HepG2 (cell line): ENCODE measurements around the gene DNAAF8. TPM values are rescaled to one million over a fixed set of nuclear protein-coding genes. Genes with fewer than 3 reads are reported as not detected.

ENCODE experiments used
- KAT7 ChIP-seq: IDR thresholded peaks from 2 replicates; pipeline ENCODE4 v1.6.1; 2018; ENCODE audit warnings: borderline replicate concordance, missing compliant biosample characterization
- KIAA2018 ChIP-seq: sonication (generic); formaldehyde crosslinking; IDR thresholded peaks from 2 replicates; pipeline ENCODE4 v1.5.0; 2020; ENCODE audit warnings: mild to moderate bottlenecking, missing genetic modification reagents, borderline replicate concordance
- MAX ChIP-seq: IDR thresholded peaks from 2 replicates; pipeline ENCODE4 v1.6.1; 2012; ENCODE audit warnings: inconsistent platforms
- SRY ChIP-seq: sonication (generic); formaldehyde crosslinking; IDR thresholded peaks from 2 replicates; pipeline ENCODE4 v1.8.0; 2022; ENCODE audit warnings: mild to moderate bottlenecking, missing genetic modification reagents
- TP53 ChIP-seq: sonication (generic); formaldehyde crosslinking; conservative IDR thresholded peaks from 2 replicates; pipeline ENCODE4 v1.4.0; 2020; ENCODE audit warnings: missing genetic modification reagents
- ZBTB42 ChIP-seq: sonication (generic); formaldehyde crosslinking; IDR thresholded peaks from 2 replicates; pipeline ENCODE4 v1.5.0; 2020; ENCODE audit warnings: mild to moderate bottlenecking, missing genetic modification reagents
- ZFP82 ChIP-seq: sonication (generic); formaldehyde crosslinking; IDR thresholded peaks from 2 replicates; pipeline ENCODE4 v1.5.1; 2020; ENCODE audit warnings: mild to moderate bottlenecking, missing genetic modification reagents, borderline replicate concordance
- ZNF407 ChIP-seq: sonication (generic); formaldehyde crosslinking; IDR thresholded peaks from one replicate; pipeline ENCODE4 v1.5.1; 2020; ENCODE audit warnings: mild to moderate bottlenecking, missing genetic modification reagents; ENCODE audit errors: not compliant biosample characterization
- ZNF672 ChIP-seq: sonication (generic); formaldehyde crosslinking; IDR thresholded peaks from 2 replicates; pipeline ENCODE4 v1.8.1; 2022; ENCODE audit warnings: missing genetic modification reagents
- ZSCAN20 ChIP-seq: sonication (generic); formaldehyde crosslinking; IDR thresholded peaks from 2 replicates; pipeline ENCODE4 v1.4.0; 2020; ENCODE audit warnings: missing genetic modification reagents, mild to moderate bottlenecking, borderline replicate concordance
- ZSCAN21 ChIP-seq: sonication (generic); formaldehyde crosslinking; IDR thresholded peaks from 2 replicates; pipeline ENCODE4 v1.8.0; 2022; ENCODE audit warnings: mild to moderate bottlenecking, missing genetic modification reagents, moderate library complexity, borderline replicate concordance
- polyA plus RNA-seq, 8 experiments: library from polyadenylated mRNA; depleted of rRNA in 3 of 8; stranded (reverse) in 7 of 8; unstranded in 1 of 8; fragments of >200 nt; fragmentation: Illumina TruSeq in 4 of 8; extraction: Trizol in 4 of 8; gene quantifications; 2 replicates each; pipeline versions ENCODE4 v1.2.1 to v1.2.3, GENCODE V29; 2011 to 2016; ENCODE audit warnings: low read depth in 4 of 8, missing spikeins in 1 of 8, mixed read lengths in 1 of 8; ENCODE audit not compliant: insufficient read depth in 1 of 8
- total RNA-seq, 5 experiments: library from RNA; depleted of rRNA; stranded (reverse); fragments of >200 nt; fragmentation: Illumina TruSeq; extraction: Trizol; gene quantifications; 2 replicates each; pipeline ENCODE4 v1.2.3, GENCODE V29; 2016; ENCODE audit warnings: low read depth in 1 of 5

DNAAF8 gene
- total and polyA plus RNA-seq, 2 of the 13 experiments (the other 11 are each of a cell fraction or from before 2014, with no cell fraction given): 0.44 TPM; not detected in 1

- TF ChIP-seq ZNF407 (CRISPR knock-in tag) (no peak), SRY (peak; percentile 49; the same call in 1 of the 2 replicates), KAT7 (CRISPR knock-in tag) (peak; percentile 9; the same call in 1 of the 2 replicates), KIAA2018 (CRISPR knock-in tag) (no peak), ZBTB42 (CRISPR knock-in tag) (no peak), ZFP82 (CRISPR knock-in tag) (no peak), ZSCAN20 (no peak), ZNF672 (CRISPR knock-in tag) (no peak), MAX (peak; percentile 47; the same call in 1 of the 2 replicates), ZSCAN21 (CRISPR knock-in tag) (peak; percentile 68; the same call in 1 of the 2 replicates), TP53 (CRISPR knock-in tag) (no peak)
These were observed 40.9 kb upstream of the DNAAF8 start, which contains the start of gene NUDT16L1 (continued) for GRCh38 chr16:4693296-4693955.
